ENCODE results near the gene NUP214. TPM values are rescaled to one million over a fixed set of nuclear protein-coding genes. Genes with fewer than 3 reads are reported as not detected.

Gene NUP214
- total RNA-seq, 1 donor from 2014 or later = 24.7 TPM

GRCh38 chr9:131279196-131279862, 153.9 kb downstream of the NUP214 start:
- peak overlapping the region; percentile 96 for H3K4me3 ChIP-seq
- TF ChIP-seq, protein P1, sequence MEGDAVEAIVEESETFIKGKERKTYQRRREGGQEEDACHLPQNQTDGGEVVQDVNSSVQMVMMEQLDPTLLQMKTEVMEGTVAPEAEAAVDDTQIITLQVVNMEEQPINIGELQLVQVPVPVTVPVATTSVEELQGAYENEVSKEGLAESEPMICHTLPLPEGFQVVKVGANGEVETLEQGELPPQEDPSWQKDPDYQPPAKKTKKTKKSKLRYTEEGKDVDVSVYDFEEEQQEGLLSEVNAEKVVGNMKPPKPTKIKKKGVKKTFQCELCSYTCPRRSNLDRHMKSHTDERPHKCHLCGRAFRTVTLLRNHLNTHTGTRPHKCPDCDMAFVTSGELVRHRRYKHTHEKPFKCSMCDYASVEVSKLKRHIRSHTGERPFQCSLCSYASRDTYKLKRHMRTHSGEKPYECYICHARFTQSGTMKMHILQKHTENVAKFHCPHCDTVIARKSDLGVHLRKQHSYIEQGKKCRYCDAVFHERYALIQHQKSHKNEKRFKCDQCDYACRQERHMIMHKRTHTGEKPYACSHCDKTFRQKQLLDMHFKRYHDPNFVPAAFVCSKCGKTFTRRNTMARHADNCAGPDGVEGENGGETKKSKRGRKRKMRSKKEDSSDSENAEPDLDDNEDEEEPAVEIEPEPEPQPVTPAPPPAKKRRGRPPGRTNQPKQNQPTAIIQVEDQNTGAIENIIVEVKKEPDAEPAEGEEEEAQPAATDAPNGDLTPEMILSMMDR (IDR thresholded peaks at IDR 0.05; ENCODE audit: borderline replicate concordance) = no peak
- no peaks in the 10 kb centered on the region for H3K9me3 ChIP-seq (replicated peaks)
- peak; percentile 61 for DNase-seq
- peaks cover 21% of the 10 kb centered on the region for H3K27me3 ChIP-seq (ENCODE audit: low read depth)
- intact Hi-C loops (cut with micrococcal nuclease) = no loop called here
- H3K36me3 ChIP-seq = no peaks in the 10 kb centered on the region
- H3K27ac ChIP-seq (replicated peaks) = peak overlapping the region; percentile 99
- H3K4me1 ChIP-seq = peaks cover 76% of the 10 kb centered on the region

- Histone ChIP-seq H3K27ac (replicated peaks) (peak overlapping the region; percentile 99), H3K9me3 (replicated peaks) (no peaks in the 10 kb centered on the region), H3K4me1 (peaks cover 69% of the 10 kb centered on the region), H3K4me3 (no peak overlapping the region), H3K36me3 (no peaks in the 10 kb centered on the region), H3K27me3 (ENCODE audit: low read depth) (peaks cover 21% of the 10 kb centered on the region)
- no peak for DNase-seq
- intact Hi-C loops (cut with micrococcal nuclease) = no loop called here
- TF ChIP-seq, protein P1 (IDR thresholded peaks at IDR 0.05; ENCODE audit: borderline replicate concordance) = no peak
These were observed 154.6 kb downstream of the NUP214 start for GRCh38 chr9:131279863-131280570.

DNA sequence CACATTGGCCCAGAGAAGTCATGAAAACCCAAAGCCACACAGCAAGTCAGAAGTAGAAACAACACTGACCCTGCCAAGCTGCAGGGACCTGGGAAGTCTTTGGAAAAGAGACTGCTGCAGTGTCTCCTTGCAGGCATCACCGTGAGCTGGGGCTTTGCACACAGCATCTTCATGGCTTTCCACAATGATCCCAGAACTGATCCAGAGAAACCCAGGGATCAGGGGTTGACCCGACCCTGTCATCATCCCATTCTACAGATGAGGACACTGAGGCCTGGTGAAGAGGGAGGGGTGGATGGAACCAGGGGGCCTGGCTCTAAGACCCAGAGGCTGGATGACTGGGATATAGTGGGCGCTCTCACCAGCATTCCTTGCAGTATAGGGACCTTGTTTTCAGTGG, 155.3 kb downstream of the NUP214 start:
- Histone ChIP-seq H3K4me3 (no peak overlapping the region), H3K4me1 (peaks cover 63% of the 10 kb centered on the region), H3K27ac (replicated peaks) (no peak overlapping the region), H3K36me3 (no peaks in the 10 kb centered on the region), H3K9me3 (replicated peaks) (no peaks in the 10 kb centered on the region), H3K27me3 (ENCODE audit: low read depth) (peaks cover 21% of the 10 kb centered on the region)
- DNase-seq = no peak
- intact Hi-C loops (cut with micrococcal nuclease) = no loop called here
- TF ChIP-seq, protein P1 (IDR thresholded peaks at IDR 0.05; ENCODE audit: borderline replicate concordance) = no peak

GRCh38 chr9:131281119-131281965, 156.0 kb downstream of the NUP214 start:
- no peak for DNase-seq
- H3K27me3 ChIP-seq (ENCODE audit: low read depth) = peaks cover 21% of the 10 kb centered on the region
- intact Hi-C loops (cut with micrococcal nuclease) = no loop called here

DNA sequence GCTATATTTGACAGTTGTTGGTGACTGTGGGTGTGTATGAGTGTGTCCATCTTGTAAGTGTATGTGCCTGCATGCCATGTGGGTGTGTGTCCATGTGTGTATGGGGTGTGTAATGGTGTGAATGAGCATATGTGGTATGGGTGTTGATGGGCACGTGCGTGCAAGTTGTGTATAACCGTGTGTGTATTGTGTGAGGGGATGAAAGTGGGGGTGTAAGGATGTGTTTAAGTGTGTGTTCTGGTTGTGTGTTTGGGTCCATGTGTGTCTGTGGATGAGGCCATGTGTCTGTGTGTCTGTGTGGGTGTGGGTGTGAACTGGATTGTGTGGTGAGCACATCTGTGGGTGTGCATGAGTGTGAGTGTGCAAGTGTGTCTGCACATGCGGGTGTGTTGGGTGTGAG, 156.8 kb downstream of the NUP214 start:
- DNase-seq = no peak
- H3K27me3 ChIP-seq (ENCODE audit: low read depth) = peaks cover 21% of the 10 kb centered on the region
- intact Hi-C loops (cut with micrococcal nuclease) = no loop called here
- H3K4me3 ChIP-seq = peak overlapping the region; percentile 59
- H3K36me3 ChIP-seq = no peaks in the 10 kb centered on the region
- H3K4me1 ChIP-seq = peaks cover 54% of the 10 kb centered on the region
- H3K9me3 ChIP-seq (replicated peaks) = no peaks in the 10 kb centered on the region
- peak overlapping the region; percentile 87 for H3K27ac ChIP-seq (replicated peaks)
- TF ChIP-seq, protein P1 (IDR thresholded peaks at IDR 0.05; ENCODE audit: borderline replicate concordance) = no peak

More at GRCh38 chr9:131281119-131281965, 156.0 kb downstream of the NUP214 start:
- H3K9me3 ChIP-seq (replicated peaks) = no peaks in the 10 kb centered on the region
- peaks cover 56% of the 10 kb centered on the region for H3K4me1 ChIP-seq
- no peaks in the 10 kb centered on the region for H3K36me3 ChIP-seq
- TF ChIP-seq, protein P1 (IDR thresholded peaks at IDR 0.05; ENCODE audit: borderline replicate concordance) = no peak
- H3K4me3 ChIP-seq = no peak overlapping the region
- peak overlapping the region; percentile 87 for H3K27ac ChIP-seq (replicated peaks)

All from left ventricle myocardium inferior (tissue), 1 donor.